Endothelial cell of umbilical vein (primary cell): ENCODE data around the gene SGCD. TPM values are rescaled to one million over a fixed set of nuclear protein-coding genes. Genes with fewer than 3 reads are reported as not detected.

Experiments
- BruUV-seq: library from RNA; stranded (reverse); fragments of 400-500 nt; replicated peaks from 2 replicates; lab custom pipeline; 2021; lab: Mats Ljungman, UMichigan
- CTCF ChIA-PET: fragments of 300-600, 350-600 bp; sonication (Branson Sonifier 250); formaldehyde crosslinking; loops from one replicate; lab custom pipeline; 2021; ENCODE audit warnings: antibody characterized with exemption, inconsistent platforms; lab: Charles Lee
- POLR2A ChIA-PET: fragments of 300-600, 350-600 bp; sonication (Branson Sonifier 250); formaldehyde crosslinking; loops from one replicate; lab custom pipeline; 2021; ENCODE audit warnings: antibody characterized with exemption, inconsistent platforms; lab: Charles Lee
- DNase-seq: peaks from one replicate; pipeline ENCODE4 v3.0.0-alpha.2; 2011; ENCODE audit warnings: low read depth, low spot score
- FAIRE-seq: peaks from 2 replicates; lab custom pipeline; 2011; peaks lifted over from hg19 to GRCh38; lab: Jason Lieb, UNC
- H2AFZ ChIP-seq: 2 replicates; pipeline ENCODE4 v1.6.0; 2012; ENCODE audit warnings: low read depth, low read length, control low read depth, inconsistent platforms
- H3K27ac ChIP-seq: 2 replicates; pipeline ENCODE4 v1.5.1; 2011; ENCODE audit warnings: low read depth, mild to moderate bottlenecking, control low read depth, low read length, moderate library complexity; ENCODE audit not compliant: insufficient read depth
- H3K27me3 ChIP-seq, 2 experiments: 2 replicates each; pipeline versions ENCODE4 v1.6.0 to v1.6.1; 2011; ENCODE audit warnings: low read length in 2 of 2, mixed read lengths in 1 of 2; ENCODE audit not compliant: control insufficient read depth in 2 of 2, insufficient read depth in 2 of 2
- H3K36me3 ChIP-seq, 2 experiments: 2 replicates in 1 of 2; 3 replicates in 1 of 2; pipeline ENCODE4 v1.5.1; 2011; ENCODE audit warnings: low read length in 2 of 2, mild to moderate bottlenecking in 1 of 2, moderate library complexity in 1 of 2; ENCODE audit not compliant: control insufficient read depth in 2 of 2, insufficient read depth in 2 of 2; ENCODE audit errors: extremely low read depth in 1 of 2
- H3K4me1 ChIP-seq: 3 replicates; pipeline ENCODE4 v1.5.1; 2011; ENCODE audit warnings: mild to moderate bottlenecking, low read length; ENCODE audit not compliant: control insufficient read depth, insufficient read depth; ENCODE audit errors: extremely low read depth
- H3K4me2 ChIP-seq: 2 replicates; pipeline ENCODE4 v1.6.1; 2011; ENCODE audit warnings: low read length, control low read depth, mixed read lengths; ENCODE audit not compliant: insufficient read depth
- H3K4me3 ChIP-seq, 3 experiments: fragments of 200-600 bp in 1 of 3; sonication (generic), shearing (Covaris generic) in 1 of 3; replicated peaks in 1 of 3; 2 replicates each; pipeline ENCODE4 v1.5.1; 2011 to 2016; ENCODE audit warnings: control low read depth in 3 of 3, low read length in 3 of 3, mild to moderate bottlenecking in 2 of 3, inconsistent platforms in 1 of 3, low read depth in 1 of 3, moderate library complexity in 1 of 3; ENCODE audit not compliant: insufficient read depth in 1 of 3
- H3K79me2 ChIP-seq: 2 replicates; pipeline ENCODE4 v1.6.0; 2012; ENCODE audit warnings: low read length, inconsistent platforms; ENCODE audit not compliant: control insufficient read depth, insufficient read depth
- H3K9ac ChIP-seq: replicated peaks from 2 replicates; pipeline ENCODE3; 2011; ENCODE audit warnings: low read length, control low read depth; ENCODE audit not compliant: insufficient read depth; ENCODE audit errors: extremely low read depth
- H3K9me1 ChIP-seq: replicated peaks from 3 replicates; pipeline ENCODE4 v1.6.0; 2011; ENCODE audit warnings: mild to moderate bottlenecking, low read length; ENCODE audit not compliant: control insufficient read depth, insufficient read depth; ENCODE audit errors: extremely low read depth
- H3K9me3 ChIP-seq: replicated peaks from 2 replicates; pipeline ENCODE4 v1.5.1; 2012; ENCODE audit warnings: low read length, inconsistent platforms; ENCODE audit not compliant: control insufficient read depth, insufficient read depth
- H4K20me1 ChIP-seq: replicated peaks from 2 replicates; pipeline ENCODE3; 2011; ENCODE audit warnings: mild to moderate bottlenecking, low read length; ENCODE audit not compliant: control insufficient read depth, insufficient read depth; ENCODE audit errors: extremely low read depth
- EZH2 ChIP-seq: IDR thresholded peaks from 2 replicates; pipeline ENCODE4 v1.6.1; 2012; ENCODE audit warnings: borderline replicate concordance, low read depth, mild to moderate bottlenecking, moderate library complexity, low read length, inconsistent platforms; ENCODE audit not compliant: severe bottlenecking
- FOS ChIP-seq: IDR thresholded peaks from 2 replicates; pipeline ENCODE4 v1.6.1; 2011; ENCODE audit warnings: mild to moderate bottlenecking, low read length, moderate library complexity, borderline replicate concordance; ENCODE audit not compliant: insufficient read depth
- GATA2 ChIP-seq: IDR thresholded peaks from 2 replicates; pipeline ENCODE4 v1.7.0; 2011; ENCODE audit warnings: low read depth, mild to moderate bottlenecking, moderate library complexity, mixed read lengths, low read length; ENCODE audit not compliant: insufficient read length, insufficient read depth
- JUN ChIP-seq: IDR thresholded peaks from 2 replicates; pipeline ENCODE4 v1.6.1; 2011; ENCODE audit warnings: borderline replicate concordance, low read depth; ENCODE audit not compliant: insufficient read length, insufficient read depth
- MYC ChIP-seq: IDR thresholded peaks from one replicate; pipeline ENCODE4 v1.6.1; 2011; ENCODE audit warnings: mild to moderate bottlenecking, low read depth, low read length
- POLR2A ChIP-seq: IDR thresholded peaks from 2 replicates; pipeline ENCODE4 v1.6.1; 2012; ENCODE audit warnings: low read depth, mild to moderate bottlenecking, control low read depth, low read length
- POLR2AphosphoS5 ChIP-seq: IDR thresholded peaks from 2 replicates; pipeline ENCODE4 v1.6.1; 2012; ENCODE audit warnings: low read depth, mild to moderate bottlenecking, control low read depth, low read length, moderate library complexity; ENCODE audit not compliant: insufficient read depth
- dilution Hi-C: fragments of 300-500 bp; cut with MboI; formaldehyde crosslinking; loops from one replicate; pipeline ENCODE4 v1.15.0; 2019; ENCODE audit warnings: low sequenced_read_pairs; ENCODE audit not compliant: extremely low pct_ligation_motif_present
- intact Hi-C: fragments of 100-400 bp; cut with micrococcal nuclease; formaldehyde crosslinking; loops from one replicate; pipeline ENCODE4 v1.10.0; 2022
- polyA plus RNA-seq, 4 experiments: library from polyadenylated mRNA; depleted of rRNA in 3 of 4; stranded (reverse) in 3 of 4; unstranded in 1 of 4; fragments of >200 nt; gene quantifications; 2 replicates each; pipeline versions ENCODE4 v1.2.1 to v1.2.3, GENCODE V29; 2011 to 2012; ENCODE audit warnings: missing spikeins in 1 of 4
- total RNA-seq: library from RNA; stranded (reverse); gene quantifications from 2 replicates; pipeline ENCODE4 v1.2.3, GENCODE V29; 2021
- TF ChIP-seq, protein P1 (sequence below), 2 donors: IDR thresholded peaks; 1 replicate in 1 of 2; 2 replicates in 1 of 2; pipeline ENCODE4 v1.5.1; 2011; ENCODE audit warnings: low read length in 2 of 2, mild to moderate bottlenecking in 2 of 2, moderate library complexity in 2 of 2, control low read depth in 1 of 2, inconsistent platforms in 1 of 2, low read depth in 1 of 2; ENCODE audit not compliant: insufficient read depth in 1 of 2; ENCODE audit errors: extremely low read depth in 1 of 2
- TF ChIP-seq, protein P2 (sequence below): IDR thresholded peaks from 2 replicates; pipeline ENCODE4 v1.6.1; 2011; ENCODE audit not compliant: insufficient read depth, insufficient read length

SGCD gene
- total and polyA plus RNA-seq, 2 donors (not counting 3 experiments of a cell fraction or from before 2014, with no cell fraction given): not detected

DNA sequence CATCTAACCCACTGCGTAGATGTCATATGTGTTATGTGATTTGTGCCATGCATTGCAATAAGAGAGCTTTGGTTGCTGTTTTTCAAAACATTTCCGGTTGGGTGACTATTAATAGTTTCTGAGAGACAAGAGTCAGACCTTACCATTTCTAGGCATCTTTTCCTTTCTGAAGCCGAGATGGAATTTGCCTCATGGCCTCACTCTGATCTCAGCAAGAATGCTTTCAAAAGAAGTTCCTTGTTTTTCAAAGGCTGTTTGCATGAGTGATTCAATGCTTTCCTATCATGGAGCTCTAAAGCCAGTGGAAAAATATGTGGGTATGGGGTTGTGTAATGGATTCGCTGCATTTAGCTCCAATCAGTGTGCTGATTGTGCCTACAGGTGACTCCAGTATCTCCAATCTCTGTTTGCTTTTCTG is 320.1 kb downstream of the SGCD start:
- no peak overlapping the region for H3K4me3 ChIP-seq
- no peak overlapping the region for H3K9ac ChIP-seq
- no peak overlapping the region for H3K4me2 ChIP-seq
- no peak overlapping the region for H3K27ac ChIP-seq
- ChIA-PET POLR2A (no interaction called here), CTCF (interaction anchor here (0.6 kb wide), 1 partner anchor 1765 kb away, joined by 3 read pairs; no protein-coding TSS in a partner anchor)
- no peaks in the 10 kb centered on the region for H3K27me3 ChIP-seq
- no peaks in the 10 kb centered on the region for H3K4me1 ChIP-seq
- peaks cover 7% of the 10 kb centered on the region for H3K9me3 ChIP-seq
- no peaks in the 10 kb centered on the region for H3K9me1 ChIP-seq
- FAIRE-seq (no peak), DNase-seq (no peak)
- dilution Hi-C loops (no loop called here), intact Hi-C loops (no loop called here)
- H3K36me3 ChIP-seq: no peaks in the 10 kb centered on the region
- no peak overlapping the region for H2AFZ ChIP-seq
- BruUV-seq: no TSS peak
- H4K20me1 ChIP-seq: no peaks in the 10 kb centered on the region
- TF ChIP-seq JUN: no peak
- TF ChIP-seq, protein P1, sequence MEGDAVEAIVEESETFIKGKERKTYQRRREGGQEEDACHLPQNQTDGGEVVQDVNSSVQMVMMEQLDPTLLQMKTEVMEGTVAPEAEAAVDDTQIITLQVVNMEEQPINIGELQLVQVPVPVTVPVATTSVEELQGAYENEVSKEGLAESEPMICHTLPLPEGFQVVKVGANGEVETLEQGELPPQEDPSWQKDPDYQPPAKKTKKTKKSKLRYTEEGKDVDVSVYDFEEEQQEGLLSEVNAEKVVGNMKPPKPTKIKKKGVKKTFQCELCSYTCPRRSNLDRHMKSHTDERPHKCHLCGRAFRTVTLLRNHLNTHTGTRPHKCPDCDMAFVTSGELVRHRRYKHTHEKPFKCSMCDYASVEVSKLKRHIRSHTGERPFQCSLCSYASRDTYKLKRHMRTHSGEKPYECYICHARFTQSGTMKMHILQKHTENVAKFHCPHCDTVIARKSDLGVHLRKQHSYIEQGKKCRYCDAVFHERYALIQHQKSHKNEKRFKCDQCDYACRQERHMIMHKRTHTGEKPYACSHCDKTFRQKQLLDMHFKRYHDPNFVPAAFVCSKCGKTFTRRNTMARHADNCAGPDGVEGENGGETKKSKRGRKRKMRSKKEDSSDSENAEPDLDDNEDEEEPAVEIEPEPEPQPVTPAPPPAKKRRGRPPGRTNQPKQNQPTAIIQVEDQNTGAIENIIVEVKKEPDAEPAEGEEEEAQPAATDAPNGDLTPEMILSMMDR (IDR thresholded peaks at IDR 0.05; ENCODE audit: extremely low read depth in 1 of 2, insufficient read depth in 1 of 2, low read depth in 1 of 2, low read length in 2 of 2): no peak
- TF ChIP-seq EZH2: no peak
- no peak for TF ChIP-seq POLR2A
- TF ChIP-seq FOS: no peak
- no peak for TF ChIP-seq GATA2
- TF ChIP-seq, protein P2, sequence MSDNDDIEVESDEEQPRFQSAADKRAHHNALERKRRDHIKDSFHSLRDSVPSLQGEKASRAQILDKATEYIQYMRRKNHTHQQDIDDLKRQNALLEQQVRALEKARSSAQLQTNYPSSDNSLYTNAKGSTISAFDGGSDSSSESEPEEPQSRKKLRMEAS: no peak
- TF ChIP-seq MYC: no peak
- TF ChIP-seq POLR2AphosphoS5: no peak
- H3K79me2 ChIP-seq: no peaks in the 10 kb centered on the region
